Measurements from ENCODE around the gene CNPPD1.

The CNPPD1 gene

GRCh38 chr2:219176818-219177551 lies at the start of gene CNPPD1:
Gene CNPPD1, minus strand, starts transcription at chr2:219176925. Its CDS starts 97 bp downstream, at chr2:219176828.
- DNase-seq (ENCODE audit: low spot score) = peak; percentile 89

GRCh38 chr2:219225350-219225749 lies 48.6 kb upstream of the CNPPD1 start:
- no peak for DNase-seq (ENCODE audit: low spot score)

GRCh38 chr2:219223831-219224610 lies 47.3 kb upstream of the CNPPD1 start:
- DNase-seq (ENCODE audit: low spot score) = no peak

GRCh38 chr2:219221957-219222518 lies 45.3 kb upstream of the CNPPD1 start:
- no peak for DNase-seq (ENCODE audit: low spot score)

- DNase-seq (ENCODE audit: low spot score) = no peak
These were observed 44.1 kb upstream of the CNPPD1 start for GRCh38 chr2:219220652-219221402.

GRCh38 chr2:219219784-219220532 lies 43.2 kb upstream of the CNPPD1 start:
- no peak for DNase-seq (ENCODE audit: low spot score)

GRCh38 chr2:219218732-219219701 lies 42.3 kb upstream of the CNPPD1 start, which contains the start of gene ABCB6:
Gene ABCB6, minus strand, starts transcription at chr2:219218958. Its CDS starts 285 bp downstream, at chr2:219218673.
- DNase-seq (ENCODE audit: low spot score) = peak; percentile 97

- peak; percentile 72 for DNase-seq (ENCODE audit: low spot score)
These were observed 41.5 kb upstream of the CNPPD1 start for GRCh38 chr2:219218217-219218731.

GRCh38 chr2:219216535-219216915 lies 39.8 kb upstream of the CNPPD1 start:
- no peak for DNase-seq (ENCODE audit: low spot score)

GRCh38 chr2:219215871-219216534 lies 39.3 kb upstream of the CNPPD1 start:
- DNase-seq (ENCODE audit: low spot score) = no peak

- no peak for DNase-seq (ENCODE audit: low spot score)
These were observed 38.1 kb upstream of the CNPPD1 start for GRCh38 chr2:219214786-219215185.

GRCh38 chr2:219214141-219214540 lies 37.4 kb upstream of the CNPPD1 start:
- no peak for DNase-seq (ENCODE audit: low spot score)

GRCh38 chr2:219213486-219214071 lies 36.9 kb upstream of the CNPPD1 start:
- DNase-seq (ENCODE audit: low spot score) = no peak

- no peak for DNase-seq (ENCODE audit: low spot score)
These were observed 36.3 kb upstream of the CNPPD1 start for GRCh38 chr2:219213026-219213415.

GRCh38 chr2:219210886-219211362 lies 34.2 kb upstream of the CNPPD1 start:
- DNase-seq (ENCODE audit: low spot score) = no peak

GRCh38 chr2:219210196-219210885 lies 33.6 kb upstream of the CNPPD1 start:
- DNase-seq (ENCODE audit: low spot score) = no peak

GRCh38 chr2:219209236-219210195 lies 32.8 kb upstream of the CNPPD1 start:
- DNase-seq (ENCODE audit: low spot score) = no peak

Data from globus pallidus (tissue), 1 donor.